HG02840 (cell line): ENCODE measurements around the gene KCNC4.

ENCODE experiments used
- ATAC-seq: cut with Tn5 transposase; IDR thresholded peaks from one replicate; pipeline ENCODE4 v1.9.1; 2021; ENCODE audit warnings: mild to moderate bottlenecking, moderate library complexity, moderate number of reproducible peaks; ENCODE audit not compliant: unreplicated experiment, low FRiP score

Gene KCNC4

GRCh38 chr1:110248746-110249145 is 38.6 kb downstream of the KCNC4 start:
- ATAC-seq = no peak

GRCh38 chr1:110249256-110249655 is 39.1 kb downstream of the KCNC4 start:
- no peak for ATAC-seq

GRCh38 chr1:110250008-110250407 is 39.9 kb downstream of the KCNC4 start:
- no peak for ATAC-seq

- no peak for ATAC-seq
Observed at GRCh38 chr1:110250749-110251148, 40.6 kb downstream of the KCNC4 start.

GRCh38 chr1:110253213-110253612 is 43.1 kb downstream of the KCNC4 start:
- no peak for ATAC-seq

- ATAC-seq = no peak
Observed at GRCh38 chr1:110254604-110255391, 44.7 kb downstream of the KCNC4 start.

- ATAC-seq = no peak
Observed at GRCh38 chr1:110255392-110255787, 45.3 kb downstream of the KCNC4 start.

- no peak for ATAC-seq
Observed at GRCh38 chr1:110258734-110259133, 48.6 kb downstream of the KCNC4 start.

GRCh38 chr1:110259770-110260169 is 49.7 kb downstream of the KCNC4 start:
- no peak for ATAC-seq
